ENCODE data around the gene ATG101. TPM values are rescaled to one million over a fixed set of nuclear protein-coding genes. Genes with fewer than 3 reads are reported as not detected.

The ATG101 gene
- polyA plus RNA-seq, 1 of the 3 experiments (the other 2 are of a cell fraction), result 160 TPM

- no peak for TF ChIP-seq USF2 (IDR thresholded peaks at IDR 0.05; ENCODE audit: borderline replicate concordance, low read depth, low read length)
- no peak for TF ChIP-seq GATA2 (CRISPR knock-in tag; IDR thresholded peaks at IDR 0.05)
- no peak for TF ChIP-seq EP300 (IDR thresholded peaks at IDR 0.05; ENCODE audit: borderline replicate concordance in 1 of 2, low read depth in 1 of 2, low read length in 1 of 2)
- TF ChIP-seq POLR2AphosphoS5 (IDR thresholded peaks at IDR 0.05; ENCODE audit: low read depth, low read length), result no peak
- no peak for TF ChIP-seq MEF2A (IDR thresholded peaks at IDR 0.05; ENCODE audit: borderline replicate concordance, low read depth)
- Histone ChIP-seq H3K4me2 (peak overlapping the region; percentile 83), H3K9me2 (no peaks in the 10 kb centered on the region), H3K9me3 (no peaks in the 10 kb centered on the region), H3K27ac (ENCODE audit: low read depth in 2 of 2, low read length in 1 of 2) (peak overlapping the region; percentile 87 to 94; a peak in 3 of 4 replicates), H2AFZ (ENCODE audit: low read depth) (no peak overlapping the region; the same call in 1 of the 2 replicates), H3K4me1 (ENCODE audit: control insufficient read depth in 1 of 2, insufficient read depth in 2 of 2, low read depth in 1 of 2, low read length in 1 of 2) (peaks cover 10 to 24% of the 10 kb centered on the region in 2 experiments; a peak in 1 of 4 replicates), H3K36me3 (replicated peaks in 1 of 2; ENCODE audit: control insufficient read depth in 1 of 2, insufficient read depth in 2 of 2, low read length in 1 of 2) (peaks cover 0 to 16% of the 10 kb centered on the region in 2 experiments), H3K4me3 (ENCODE audit: low read depth in 2 of 2, low read length in 1 of 2) (peak overlapping the region; percentile 82 to 90), H3K79me2 (ENCODE audit: insufficient read depth) (peaks cover 54% of the 10 kb centered on the region), H3K9ac (peak overlapping the region; percentile 92), H4K20me1 (ENCODE audit: insufficient read depth) (peaks cover 48% of the 10 kb centered on the region), H3F3A (replicated peaks; ENCODE audit: insufficient read depth) (peaks cover 3% of the 10 kb centered on the region), H3K27me3 (ENCODE audit: insufficient read depth) (no peaks in the 10 kb centered on the region)
- no peak for DNase-seq
- WGBS (ENCODE audit: low lambda C conversion rate), result 5% methylated on average over 34 of the region's 37 CpGs
- ChIA-PET POLR2A (interaction anchor here (1.0 to 1.6 kb wide), 6 partner anchors 11 to 45 kb away, joined by 3 to 10 read pairs (median 5); no protein-coding TSS in a partner anchor), CTCF (interaction anchor here (0.6 to 24.8 kb wide), 11 partner anchors 11 to 79 kb away, joined by 3 to 949 read pairs (median 5); partner anchors contain the start of genes NR4A1 and SMIM41)
Observed at GRCh38 chr12:52070185-52070925, 577 bp downstream of the ATG101 start.

GRCh38 chr12:52073531-52074381 lies 4.0 kb downstream of the ATG101 start:
- Histone ChIP-seq H3F3A (replicated peaks; ENCODE audit: insufficient read depth) (peaks cover 3% of the 10 kb centered on the region), H2AFZ (ENCODE audit: low read depth) (no peak overlapping the region), H3K27me3 (ENCODE audit: insufficient read depth) (no peaks in the 10 kb centered on the region), H3K9me3 (no peaks in the 10 kb centered on the region), H3K4me2 (no peak overlapping the region), H3K4me1 (ENCODE audit: control insufficient read depth in 1 of 2, insufficient read depth in 2 of 2, low read depth in 1 of 2, low read length in 1 of 2) (peaks cover 10 to 24% of the 10 kb centered on the region in 2 experiments; a peak in 1 of 4 replicates), H3K9ac (no peak overlapping the region), H3K36me3 (replicated peaks in 1 of 2; ENCODE audit: control insufficient read depth in 1 of 2, insufficient read depth in 2 of 2, low read length in 1 of 2) (peaks cover 0 to 38% of the 10 kb centered on the region in 2 experiments), H3K79me2 (ENCODE audit: insufficient read depth) (peaks cover 70% of the 10 kb centered on the region), H4K20me1 (ENCODE audit: insufficient read depth) (peaks cover 75% of the 10 kb centered on the region), H3K4me3 (ENCODE audit: low read depth in 2 of 2, low read length in 1 of 2) (no peak overlapping the region), H3K27ac (ENCODE audit: low read depth in 2 of 2, low read length in 1 of 2) (no peak overlapping the region; a peak in 1 of 4 replicates), H3K9me2 (no peaks in the 10 kb centered on the region)
- WGBS (ENCODE audit: low lambda C conversion rate), result 89% methylated on average over 17 of the region's 23 CpGs
- TF ChIP-seq EZH2phosphoT487 (IDR thresholded peaks at IDR 0.05; ENCODE audit: borderline replicate concordance, low read depth), result no peak
- no peak for TF ChIP-seq MXI1 (IDR thresholded peaks at IDR 0.05; ENCODE audit: low read depth, low read length)
- TF ChIP-seq SMC3 (IDR thresholded peaks at IDR 0.05; ENCODE audit: low read depth, low read length), result no peak
- TF ChIP-seq ZBTB33 (IDR thresholded peaks at IDR 0.05; ENCODE audit: borderline replicate concordance, low read depth), result no peak
- no peak for TF ChIP-seq GATA2 (CRISPR knock-in tag; IDR thresholded peaks at IDR 0.05)
- TF ChIP-seq JUND (IDR thresholded peaks at IDR 0.05), result no peak
- no peak for TF ChIP-seq FOXJ3 (CRISPR knock-in tag; IDR thresholded peaks at IDR 0.05)
- ChIA-PET POLR2A (interaction anchor here (1.5 kb wide), 1 partner anchor 11 kb away, joined by 3 read pairs; no protein-coding TSS in a partner anchor), CTCF (interaction anchor here (0.7 to 24.8 kb wide), 4 partner anchors 8 to 84 kb away, joined by 3 to 949 read pairs (median 36); partner anchors contain the start of gene SMIM41)
- no peak for DNase-seq

Data from SK-N-SH (cell line).